HepG2 (cell line): Measurements from ENCODE around the gene GALNT16. TPM values are rescaled to one million over a fixed set of nuclear protein-coding genes. Genes with fewer than 3 reads are reported as not detected.

Source experiments
- ATAC-seq: fragments of 200-7000 bp; cut with Tn5 transposase; 3 replicates; pipeline ENCODE4 v1.9.1; 2020; ENCODE audit warnings: mild to moderate bottlenecking, moderate library complexity
- BruUV-seq: library from RNA; stranded (reverse); fragments of 400-500 nt; replicated peaks from 2 replicates; lab custom pipeline; 2021; lab: Mats Ljungman, UMichigan
- CTCF ChIA-PET: fragments of 300-600 bp; formaldehyde crosslinking; extraction: SDS; loops from one replicate; lab custom pipeline; 2021; ENCODE audit warnings: low total read pairs, inconsistent platforms, low intra/inter-chr PET ratio; lab: Yijun Ruan, JAX
- POLR2A ChIA-PET: fragments of 350-600 bp; sonication (Branson Sonifier 250); formaldehyde crosslinking; loops from one replicate; lab custom pipeline; 2020; ENCODE audit warnings: antibody characterized with exemption, inconsistent platforms; lab: Yijun Ruan, JAX
- DNase-seq: peaks from one replicate; pipeline ENCODE4 v3.0.0-alpha.2; 2015; ENCODE audit warnings: low spot score
- FAIRE-seq: peaks from 3 replicates; lab custom pipeline; 2011; peaks lifted over from hg19 to GRCh38; lab: Jason Lieb, UNC
- H2AFZ ChIP-seq: one replicate; pipeline ENCODE4 v1.6.1; 2011; ENCODE audit warnings: low read length, inconsistent platforms
- H3K27ac ChIP-seq: fragments of 300-600 bp; 3 replicates; pipeline ENCODE4 v1.8.0; 2011; ENCODE audit warnings: mixed run types, mild to moderate bottlenecking, mixed read lengths, low read length, inconsistent platforms; ENCODE audit not compliant: insufficient read depth; ENCODE audit errors: extremely low read length
- H3K27me3 ChIP-seq, 2 experiments: fragments of 200-600 bp in 1 of 2; 2 replicates in 1 of 2; 3 replicates in 1 of 2; pipeline versions ENCODE4 v1.6.0 to v1.8.0; 2011; ENCODE audit warnings: low read length in 2 of 2, mild to moderate bottlenecking in 2 of 2, moderate library complexity in 2 of 2, inconsistent platforms in 1 of 2; ENCODE audit not compliant: insufficient read depth in 2 of 2, control insufficient read depth in 1 of 2
- H3K36me3 ChIP-seq, 2 experiments: fragments of 200-600 bp in 1 of 2; replicated peaks in 1 of 2; 2 replicates in 1 of 2; 3 replicates in 1 of 2; pipeline versions ENCODE4 v1.5.1 to v1.8.0; 2011; ENCODE audit warnings: low read length in 2 of 2, inconsistent platforms in 1 of 2; ENCODE audit not compliant: insufficient read depth in 2 of 2, control insufficient read depth in 1 of 2
- H3K4me1 ChIP-seq: 2 replicates; pipeline ENCODE4 v1.5.1; 2012; ENCODE audit warnings: low read length, inconsistent platforms; ENCODE audit not compliant: insufficient read depth
- H3K4me2 ChIP-seq: 2 replicates; pipeline ENCODE4 v1.6.0; 2011; ENCODE audit warnings: low read depth, low read length, inconsistent platforms
- H3K4me3 ChIP-seq, 3 experiments: fragments of 200-600 bp in 1 of 3; sonication (generic), shearing (Covaris generic) in 1 of 3; replicated peaks in 1 of 3; 2 replicates each; pipeline ENCODE4 v1.5.1; 2011 to 2016; ENCODE audit warnings: low read length in 3 of 3, inconsistent platforms in 2 of 3, low read depth in 2 of 3, mild to moderate bottlenecking in 2 of 3, control low read depth in 1 of 3, mixed read lengths in 1 of 3; ENCODE audit not compliant: insufficient read depth in 1 of 3
- H3K79me2 ChIP-seq: one replicate; pipeline ENCODE4 v1.6.1; 2011; ENCODE audit warnings: low read length, inconsistent platforms; ENCODE audit not compliant: insufficient read depth
- H3K9ac ChIP-seq: 2 replicates; pipeline ENCODE4 v1.6.0; 2011; ENCODE audit warnings: mild to moderate bottlenecking, low read depth, low read length, inconsistent platforms; ENCODE audit not compliant: insufficient read depth
- H3K9me3 ChIP-seq: 2 replicates; pipeline ENCODE4 v1.5.1; 2012; ENCODE audit warnings: mild to moderate bottlenecking, low read length
- H4K20me1 ChIP-seq: 2 replicates; pipeline ENCODE4 v1.6.0; 2011; ENCODE audit warnings: inconsistent platforms, mild to moderate bottlenecking, low read length, moderate library complexity; ENCODE audit not compliant: insufficient read depth
- ATF2 ChIP-seq: sonication (generic); formaldehyde crosslinking; IDR thresholded peaks from 2 replicates; pipeline ENCODE4 v1.4.0; 2020; ENCODE audit warnings: missing genetic modification reagents
- E2F2 ChIP-seq: sonication (generic); formaldehyde crosslinking; IDR thresholded peaks from 2 replicates; pipeline ENCODE4 v1.4.0; 2020; ENCODE audit warnings: missing genetic modification reagents, borderline replicate concordance
- EZH2 ChIP-seq: conservative IDR thresholded peaks from 2 replicates; pipeline ENCODE4 v1.6.1; 2012; ENCODE audit warnings: mild to moderate bottlenecking, low read depth, low read length, moderate library complexity
- HHEX ChIP-seq: IDR thresholded peaks from 2 replicates; pipeline ENCODE4 v1.6.1; 2016; ENCODE audit warnings: control low read depth
- POLR2G ChIP-seq: fragments of 200-400 bp; formaldehyde crosslinking; IDR thresholded peaks from 2 replicates; pipeline ENCODE4 v1.6.1; 2018; ENCODE audit warnings: mild to moderate bottlenecking, low read depth, low read length, moderate library complexity
- SNAPC2 ChIP-seq: sonication (generic); formaldehyde crosslinking; IDR thresholded peaks from 2 replicates; pipeline ENCODE4 v1.8.1; 2022; ENCODE audit warnings: mild to moderate bottlenecking, missing genetic modification reagents
- TEAD3 ChIP-seq: optimal IDR thresholded peaks from 2 replicates; pipeline ENCODE3; 2016; ENCODE audit warnings: borderline replicate concordance
- ZBTB42 ChIP-seq: sonication (generic); formaldehyde crosslinking; IDR thresholded peaks from 2 replicates; pipeline ENCODE4 v1.5.0; 2020; ENCODE audit warnings: mild to moderate bottlenecking, missing genetic modification reagents
- ZFP36 ChIP-seq: fragments of 150-350 bp; IDR thresholded peaks from 2 replicates; pipeline ENCODE4 v1.6.1; 2018; ENCODE audit warnings: borderline replicate concordance, low read length, low read depth; ENCODE audit not compliant: partially characterized antibody
- ZNF253 ChIP-seq: sonication (generic); formaldehyde crosslinking; IDR thresholded peaks from 2 replicates; pipeline ENCODE4 v1.8.0; 2022; ENCODE audit warnings: mild to moderate bottlenecking, missing genetic modification reagents, borderline replicate concordance
- ZNF317 ChIP-seq: sonication (generic); formaldehyde crosslinking; IDR thresholded peaks from 2 replicates; pipeline ENCODE4 v1.5.0; 2020; ENCODE audit warnings: mild to moderate bottlenecking, missing genetic modification reagents
- ZNF335 ChIP-seq: sonication (generic); formaldehyde crosslinking; IDR thresholded peaks from 2 replicates; pipeline ENCODE4 v1.4.0; 2020; ENCODE audit warnings: missing genetic modification reagents
- ZNF607 ChIP-seq: sonication (generic); formaldehyde crosslinking; IDR thresholded peaks from 2 replicates; pipeline ENCODE4 v1.5.1; 2020; ENCODE audit warnings: missing genetic modification reagents, mild to moderate bottlenecking, borderline replicate concordance
- ZNF713 ChIP-seq: sonication (generic); formaldehyde crosslinking; IDR thresholded peaks from 2 replicates; pipeline ENCODE4 v1.4.0; 2020; ENCODE audit warnings: mild to moderate bottlenecking, missing genetic modification reagents
- ZSCAN31 ChIP-seq: sonication (generic); formaldehyde crosslinking; IDR thresholded peaks from 2 replicates; pipeline ENCODE4 v1.5.0; 2020; ENCODE audit warnings: low read depth, mild to moderate bottlenecking, missing genetic modification reagents
- WGBS: methylation state at CpG from one replicate; pipeline ENCODE4 v1.1.6; 2017; ENCODE audit warnings: low lambda C conversion rate; 5-methylcytosine and 5-hydroxymethylcytosine counted together
- in situ Hi-C: cut with HindIII; loops from 2 replicates; pipeline ENCODE4 v1.10.0; 2017; ENCODE audit warnings: low pct_unique_long_range_greater_than_20kb; ENCODE audit not compliant: extremely low pct_ligation_motif_present
- intact Hi-C: fragments of 100-400 bp; cut with micrococcal nuclease; formaldehyde crosslinking; loops from one replicate; pipeline ENCODE4 v1.10.0; 2022; ENCODE audit not compliant: unreplicated experiment
- polyA plus RNA-seq, 8 experiments: library from polyadenylated mRNA; depleted of rRNA in 3 of 8; stranded (reverse) in 7 of 8; unstranded in 1 of 8; fragments of >200 nt; fragmentation: Illumina TruSeq in 4 of 8; extraction: Trizol in 4 of 8; gene quantifications; 2 replicates each; pipeline versions ENCODE4 v1.2.1 to v1.2.3, GENCODE V29; 2011 to 2016; ENCODE audit warnings: low read depth in 4 of 8, missing spikeins in 1 of 8, mixed read lengths in 1 of 8; ENCODE audit not compliant: insufficient read depth in 1 of 8
- total RNA-seq, 5 experiments: library from RNA; depleted of rRNA; stranded (reverse); fragments of >200 nt; fragmentation: Illumina TruSeq; extraction: Trizol; gene quantifications; 2 replicates each; pipeline ENCODE4 v1.2.3, GENCODE V29; 2016; ENCODE audit warnings: low read depth in 1 of 5

GALNT16 gene
- total and polyA plus RNA-seq, 2 of the 13 experiments (the other 11 are each of a cell fraction or from before 2014, with no cell fraction given) = 0.54 to 0.82 TPM

DNA sequence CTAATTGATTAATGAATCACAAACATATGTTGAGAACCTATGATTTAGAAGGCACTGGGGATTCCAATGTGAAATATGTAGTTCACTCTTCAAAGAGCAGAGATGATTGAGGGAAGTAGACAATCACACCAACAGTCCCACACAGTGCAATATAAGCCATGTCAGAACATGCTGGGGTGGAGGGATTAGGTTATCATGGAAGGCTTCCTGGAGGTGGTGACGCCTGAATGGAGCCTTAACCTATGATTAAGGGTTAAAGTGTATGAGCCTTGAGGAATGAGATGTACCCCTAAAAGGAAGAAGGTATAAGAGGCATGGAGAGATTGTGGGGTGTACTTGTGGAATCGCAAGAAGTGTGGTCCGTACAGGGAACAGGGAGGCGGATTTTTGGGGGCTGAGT is 106.8 kb downstream of the GALNT16 start:
- CTCF ChIA-PET = no interaction called here
- intact Hi-C loops = no loop called here
- FAIRE-seq (no peak), ATAC-seq (no peak), DNase-seq (no peak)
- TF ChIP-seq ZFP36 (peak; percentile 38), ZNF335 (no peak)
- Histone ChIP-seq H3K79me2 (no peaks in the 10 kb centered on the region), H2AFZ (no peak overlapping the region), H3K36me3 (no peaks in the 10 kb centered on the region), H3K4me3 (no peak overlapping the region), H3K27ac (no peak overlapping the region), H4K20me1 (no peaks in the 10 kb centered on the region), H3K27me3 (no peaks in the 10 kb centered on the region), H3K9me3 (no peaks in the 10 kb centered on the region), H3K9ac (no peak overlapping the region), H3K4me1 (no peaks in the 10 kb centered on the region), H3K4me2 (no peak overlapping the region)
- POLR2A ChIA-PET = no interaction called here
- 98% methylated on average over 4 of the region's 4 CpGs for WGBS
- no TSS peak for BruUV-seq
- in situ Hi-C loops = no loop called here

- BruUV-seq = no TSS peak
- WGBS = no CpG with 5 or more reads among the region's 1 CpG
- Histone ChIP-seq H3K9ac (no peak overlapping the region), H3K4me2 (no peak overlapping the region), H3K79me2 (no peaks in the 10 kb centered on the region), H4K20me1 (no peaks in the 10 kb centered on the region), H3K9me3 (no peaks in the 10 kb centered on the region), H2AFZ (no peak overlapping the region), H3K27me3 (no peaks in the 10 kb centered on the region), H3K4me1 (0 out of 2 replicates have a peak, but pooled peaks cover 9% of the 10 kb centered on the region), H3K4me3 (no peak overlapping the region), H3K36me3 (no peaks in the 10 kb centered on the region), H3K27ac (no peak overlapping the region)
- ChIA-PET POLR2A (no interaction called here), CTCF (no interaction called here)
- intact Hi-C loops = no loop called here
- DNase-seq (no peak), FAIRE-seq (no peak), ATAC-seq (no peak)
- in situ Hi-C loops = no loop called here
- TF ChIP-seq ZNF317 (no peak), ATF2 (CRISPR knock-in tag) (no peak), ZSCAN31 (CRISPR knock-in tag) (no peak), ZBTB42 (CRISPR knock-in tag) (no peak), HHEX (no peak), SNAPC2 (CRISPR knock-in tag) (no peak), TEAD3 (CRISPR knock-in tag) (no peak), ZNF713 (CRISPR knock-in tag) (no peak), ZNF253 (CRISPR knock-in tag) (no peak), EZH2 (no peak), E2F2 (no peak), POLR2G (no peak), ZNF607 (no peak)
Observed at GRCh38 chr14:69368381-69368780, 108.4 kb downstream of the GALNT16 start.
